Bone marrow (tissue), 2 donors: ENCODE data around the gene TCF19.

Experiments used
- DNase-seq, 2 donors: peaks; one replicate each; lab custom pipeline; 2025; lab: John Stamatoyannopoulos, UW

TCF19 gene

GRCh38 chr6:31128093-31128676 lies 30.2 kb upstream of the TCF19 start:
- peak; percentile 3 to 12 for DNase-seq

- DNase-seq = no peak
These were observed 29.3 kb upstream of the TCF19 start for GRCh38 chr6:31129130-31129529.

- no peak for DNase-seq
These were observed 27.6 kb upstream of the TCF19 start for GRCh38 chr6:31130751-31131150.

GRCh38 chr6:31131595-31131994 lies 26.8 kb upstream of the TCF19 start:
- no peak for DNase-seq

- DNase-seq = no peak
These were observed 25.6 kb upstream of the TCF19 start for GRCh38 chr6:31132806-31133205.

GRCh38 chr6:31135710-31136109 lies 22.7 kb upstream of the TCF19 start:
- no peak for DNase-seq

- no peak for DNase-seq
These were observed 19.4 kb upstream of the TCF19 start, which contains the start of gene PSORS1C2 for GRCh38 chr6:31138982-31139381. TSS of gene PSORS1C2 (minus strand) at chr6:31139066. CDS start at chr6:31139026, 40 bp downstream.

- DNase-seq = no peak
These were observed 18.8 kb upstream of the TCF19 start for GRCh38 chr6:31139599-31139998.

GRCh38 chr6:31140643-31141042 lies 17.7 kb upstream of the TCF19 start:
- no peak for DNase-seq

- no peak for DNase-seq
These were observed 16.0 kb upstream of the TCF19 start for GRCh38 chr6:31142361-31142761.

- DNase-seq = no peak
These were observed 15.2 kb upstream of the TCF19 start for GRCh38 chr6:31143148-31143547.

GRCh38 chr6:31144296-31144969 lies 14.0 kb upstream of the TCF19 start:
- no peak for DNase-seq

- DNase-seq = no peak
These were observed 13.4 kb upstream of the TCF19 start for GRCh38 chr6:31144970-31145340.

- no peak for DNase-seq
These were observed 13.0 kb upstream of the TCF19 start for GRCh38 chr6:31145386-31145785.

GRCh38 chr6:31149827-31150447 lies 8.5 kb upstream of the TCF19 start:
- no peak for DNase-seq

GRCh38 chr6:31152781-31153180 lies 5.6 kb upstream of the TCF19 start:
- DNase-seq = no peak

GRCh38 chr6:31154436-31154835 lies 4.0 kb upstream of the TCF19 start:
- no peak for DNase-seq

- DNase-seq = no peak
These were observed 1.7 kb upstream of the TCF19 start for GRCh38 chr6:31156641-31157040.

GRCh38 chr6:31157513-31158139 lies 763 bp upstream of the TCF19 start, which contains the start of gene CCHCR1:
TSS of gene CCHCR1 (minus strand) at chr6:31157802. CDS start at chr6:31157600, 202 bp downstream.
- DNase-seq = no peak

GRCh38 chr6:31158863-31159855 lies 770 bp downstream of the TCF19 start:
- DNase-seq = no peak

GRCh38 chr6:31161216-31162126 lies 3.1 kb downstream of the TCF19 start:
- no peak for DNase-seq
